GM19467 (cell line): Measurements from ENCODE around the gene PITPNB.

Experiments
- ATAC-seq: cut with Tn5 transposase; IDR thresholded peaks from one replicate; pipeline ENCODE4 v1.9.1; 2021; ENCODE audit warnings: mild to moderate bottlenecking, moderate library complexity; ENCODE audit not compliant: unreplicated experiment

PITPNB gene

DNA sequence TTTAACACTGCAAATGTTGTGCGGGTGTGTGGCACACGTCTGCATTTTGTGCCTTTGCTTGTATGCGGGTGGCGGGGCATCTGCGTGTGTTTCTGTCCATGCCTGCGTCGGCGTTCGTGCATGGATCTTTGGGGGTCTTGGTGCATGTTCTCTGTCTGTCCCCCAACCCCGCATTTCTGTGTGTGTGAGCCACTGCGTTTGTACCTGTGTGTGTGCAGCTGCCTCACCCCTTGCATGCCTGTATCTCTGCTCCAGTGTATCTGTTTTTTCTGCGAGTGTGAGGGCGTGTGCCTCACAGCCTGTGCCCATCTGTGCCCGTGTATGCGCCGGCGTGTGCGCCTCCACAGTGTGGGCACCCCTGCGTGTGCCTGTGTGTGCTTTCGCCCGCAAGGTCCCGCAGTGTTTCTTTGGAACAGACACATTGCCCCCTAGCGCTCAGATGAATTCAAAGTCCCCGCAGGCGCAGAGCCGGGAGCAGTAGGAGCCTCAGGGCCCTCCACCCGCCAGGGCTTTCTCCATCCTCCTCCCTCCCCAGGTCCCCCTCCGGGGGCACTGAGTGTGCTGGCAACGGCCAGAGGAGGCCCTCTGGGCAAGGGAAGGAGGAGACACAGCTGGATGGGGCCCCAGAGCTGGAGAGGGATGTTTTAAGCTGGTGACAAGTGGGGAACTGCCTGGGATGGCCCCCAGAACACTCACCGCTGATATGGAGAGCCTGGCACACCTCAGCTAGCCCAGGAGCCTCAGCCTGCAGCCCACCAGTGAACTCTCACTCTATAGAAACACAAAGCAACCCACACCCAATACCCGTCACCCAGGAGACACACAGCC is 114.4 kb downstream of the PITPNB start:
- ATAC-seq, result no peak

DNA sequence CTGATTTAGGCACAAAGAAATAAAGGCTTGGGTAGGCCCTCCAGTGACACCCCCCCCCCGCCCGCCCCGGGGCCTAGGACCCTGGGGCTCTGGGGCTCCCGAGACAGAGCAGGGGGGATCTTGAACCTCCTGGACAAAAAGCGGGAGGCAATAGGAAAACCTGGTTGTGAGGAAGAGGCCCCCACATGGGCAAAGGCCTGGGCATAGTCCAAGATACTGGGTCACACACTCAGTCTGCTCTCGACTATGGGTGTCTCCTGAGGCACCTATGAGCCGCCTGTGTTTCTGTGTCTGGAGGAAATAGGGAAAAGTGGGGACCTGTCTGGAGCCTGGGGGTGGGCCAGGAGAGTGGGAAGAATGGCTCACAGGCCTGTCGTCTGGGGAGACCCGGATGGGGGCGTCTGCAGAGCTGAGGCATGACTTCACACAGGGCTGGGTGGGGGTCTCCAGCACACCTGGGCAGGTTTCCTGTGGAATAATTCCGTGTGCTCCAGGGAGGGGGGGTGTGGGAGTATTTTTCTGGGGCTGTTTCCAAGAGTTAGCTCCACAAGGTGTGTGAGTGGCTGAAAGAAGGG is 115.1 kb downstream of the PITPNB start:
- ATAC-seq, result no peak

GRCh38 chr22:27802346-27803073 is 116.5 kb downstream of the PITPNB start:
- no peak for ATAC-seq
